Neuronal stem cell (in vitro differentiated cells): Measurements from ENCODE around the gene PLEKHN1.
"Not testable (repeated sequence)": the region's sequence is repeated elsewhere in the genome, so short reads cannot be mapped to it uniquely, and the experiment has no call there.

ENCODE experiments used
- DNase-seq: peaks from one replicate; pipeline ENCODE4 v3.0.0-alpha.2; 2013; ENCODE audit warnings: low spot score
- H2AFZ ChIP-seq: one replicate; pipeline ENCODE4 v1.6.1; 2013; ENCODE audit warnings: mild to moderate bottlenecking, low read length, inconsistent platforms
- H2AK5ac ChIP-seq: 2 replicates; pipeline ENCODE4 v1.6.1; 2013; ENCODE audit warnings: low read depth, mild to moderate bottlenecking, inconsistent platforms, low read length, moderate library complexity, mixed read lengths
- H2BK120ac ChIP-seq: 2 replicates; pipeline ENCODE4 v1.6.1; 2013; ENCODE audit warnings: low read depth, mild to moderate bottlenecking, inconsistent platforms, low read length, moderate library complexity, mixed read lengths
- H2BK12ac ChIP-seq: one replicate; pipeline ENCODE4 v1.6.1; 2013; ENCODE audit warnings: low read length, inconsistent platforms
- H2BK15ac ChIP-seq: 2 replicates; pipeline ENCODE4 v1.6.1; 2013; ENCODE audit warnings: mild to moderate bottlenecking, low read length, inconsistent platforms, mixed read lengths
- H2BK5ac ChIP-seq: one replicate; pipeline ENCODE4 v1.6.1; 2013; ENCODE audit warnings: inconsistent platforms, mild to moderate bottlenecking, low read length, moderate library complexity
- H3K14ac ChIP-seq: one replicate; pipeline ENCODE4 v1.6.1; 2013; ENCODE audit warnings: low read length, inconsistent platforms
- H3K18ac ChIP-seq: 2 replicates; pipeline ENCODE4 v1.6.1; 2013; ENCODE audit warnings: low read length, inconsistent platforms
- H3K23ac ChIP-seq: 2 replicates; pipeline ENCODE4 v1.6.1; 2013; ENCODE audit warnings: low read depth, mild to moderate bottlenecking, mixed read lengths, low read length, inconsistent platforms; ENCODE audit not compliant: poor library complexity
- H3K27ac ChIP-seq: replicated peaks from 3 replicates; pipeline ENCODE4 v1.5.1; 2013; ENCODE audit warnings: low read length, inconsistent platforms
- H3K27me3 ChIP-seq, 3 experiments: 2 replicates each; pipeline ENCODE4 v1.6.1; 2013; ENCODE audit warnings: low read length in 3 of 3, mild to moderate bottlenecking in 2 of 3, inconsistent platforms in 1 of 3, low read depth in 1 of 3, mixed read lengths in 1 of 3, moderate library complexity in 1 of 3; ENCODE audit not compliant: control insufficient read depth in 3 of 3, insufficient read depth in 3 of 3
- H3K36me3 ChIP-seq, 2 donors: replicated peaks in 1 of 2; 2 replicates each; pipeline ENCODE4 v1.6.1; 2013; ENCODE audit warnings: low read length in 2 of 2; ENCODE audit not compliant: control insufficient read depth in 2 of 2, insufficient read depth in 2 of 2
- H3K4ac ChIP-seq: 2 replicates; pipeline ENCODE4 v1.6.1; 2013; ENCODE audit warnings: inconsistent platforms, mild to moderate bottlenecking, low read length, moderate library complexity
- H3K4me1 ChIP-seq, 2 donors: 1 replicate in 1 of 2; 2 replicates in 1 of 2; pipeline ENCODE4 v1.6.1; 2013; ENCODE audit warnings: low read length in 2 of 2, low read depth in 1 of 2; ENCODE audit not compliant: control insufficient read depth in 2 of 2, insufficient read depth in 1 of 2
- H3K4me2 ChIP-seq: one replicate; pipeline ENCODE4 v1.6.1; 2013; ENCODE audit warnings: mild to moderate bottlenecking, low read length, inconsistent platforms; ENCODE audit not compliant: insufficient read depth, poor library complexity, severe bottlenecking
- H3K4me3 ChIP-seq, 2 donors: 2 replicates each; pipeline ENCODE4 v1.5.1; 2013; ENCODE audit warnings: low read length in 2 of 2, mild to moderate bottlenecking in 2 of 2, inconsistent platforms in 1 of 2, moderate library complexity in 1 of 2
- H3K79me1 ChIP-seq: one replicate; pipeline ENCODE4 v1.6.1; 2013; ENCODE audit warnings: low read depth, mild to moderate bottlenecking, inconsistent platforms, low read length, moderate library complexity
- H3K9ac ChIP-seq: one replicate; pipeline ENCODE4 v1.6.1; 2013; ENCODE audit warnings: mild to moderate bottlenecking, low read depth, low read length, inconsistent platforms; ENCODE audit not compliant: poor library complexity
- H3K9me3 ChIP-seq, 2 donors: replicated peaks in 1 of 2; 2 replicates each; pipeline versions ENCODE3 to v1.6.1; 2013; ENCODE audit warnings: low read length in 2 of 2, mild to moderate bottlenecking in 2 of 2, inconsistent platforms in 1 of 2, low read depth in 1 of 2, mixed read lengths in 1 of 2, moderate library complexity in 1 of 2; ENCODE audit not compliant: control insufficient read depth in 2 of 2, insufficient read depth in 1 of 2
- H4K8ac ChIP-seq: one replicate; pipeline ENCODE4 v1.6.1; 2013; ENCODE audit warnings: low read depth, mild to moderate bottlenecking, inconsistent platforms, low read length, moderate library complexity
- H4K91ac ChIP-seq: one replicate; pipeline ENCODE4 v1.6.1; 2013; ENCODE audit warnings: low read length, low read depth, mild to moderate bottlenecking, inconsistent platforms; ENCODE audit not compliant: poor library complexity
- WGBS, 2 donors: extraction: QIAGEN DNeasy Blood & Tissue Kit; methylation state at CpG; one replicate each; pipeline ENCODE4 v1.1.7; 2013; ENCODE audit warnings: missing lambda C conversion rate in 2 of 2, mixed read lengths in 1 of 2; ENCODE audit not compliant: insufficient read length in 2 of 2, insufficient replicate concordance in 1 of 2; ENCODE audit errors: extremely low coverage in 2 of 2; 5-methylcytosine and 5-hydroxymethylcytosine counted together

PLEKHN1 gene

DNA sequence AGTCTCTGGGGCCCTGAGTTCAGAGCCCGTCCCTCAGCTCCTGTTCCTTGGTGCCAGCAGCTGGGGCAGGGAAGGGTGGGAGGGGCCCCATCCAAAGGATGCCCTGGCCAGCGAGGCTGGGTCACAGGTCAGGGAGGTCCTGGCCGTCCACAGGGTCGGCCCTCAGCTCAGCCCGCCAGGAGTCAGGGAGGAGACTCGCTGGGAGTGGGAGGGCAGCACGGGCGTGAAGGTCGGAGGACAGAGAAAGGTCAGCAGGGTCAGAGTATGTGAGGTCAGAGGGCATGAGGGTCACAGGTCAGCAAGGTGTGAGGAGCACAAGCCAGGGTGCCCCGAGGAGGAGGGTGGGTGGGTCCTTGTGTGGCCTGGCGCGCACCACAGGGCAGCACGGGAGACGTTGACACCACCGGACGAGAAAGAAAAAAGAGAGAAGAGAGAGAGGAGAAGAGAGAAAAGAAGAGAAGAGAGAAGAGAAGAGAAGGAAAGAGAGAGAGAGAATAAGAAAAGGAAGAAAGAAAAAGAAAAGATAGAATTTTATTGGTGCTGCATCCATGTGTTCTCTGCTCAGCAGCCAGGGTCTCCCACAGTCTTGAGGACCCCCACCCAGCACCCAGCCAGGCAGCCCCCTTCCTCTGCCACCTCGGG, 8.5 kb downstream of the PLEKHN1 start:
- WGBS, 2 donors, result no CpG with 5 or more reads among the region's 17 CpGs

DNA sequence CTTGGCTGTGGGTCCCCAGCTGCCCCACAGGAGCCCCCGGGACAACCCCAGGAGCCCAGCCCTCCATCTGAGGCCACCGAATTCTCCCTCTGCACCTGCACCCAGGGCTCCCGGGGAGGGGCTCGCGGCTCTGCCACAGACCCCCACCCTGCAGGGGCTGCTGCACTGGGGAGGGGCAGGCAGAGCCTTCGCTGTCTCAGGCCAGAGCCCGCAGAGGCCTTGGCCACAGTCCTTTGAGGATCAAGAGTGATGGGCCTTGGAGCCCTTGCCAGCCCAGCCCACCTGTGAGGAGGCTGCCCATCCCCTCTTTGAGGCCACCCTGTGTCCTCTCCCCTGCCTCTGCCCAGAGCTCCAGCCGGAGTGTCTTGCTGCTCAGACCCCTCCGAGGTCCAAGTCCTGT, 9.1 kb downstream of the PLEKHN1 start:
- no peak overlapping the region for H2AFZ ChIP-seq
- H3K4me3 ChIP-seq, result no peak overlapping the region
- H3K27ac ChIP-seq, result no peak overlapping the region
- H3K4me1 ChIP-seq, result peaks cover 1 to 4% of the 10 kb centered on the region in 2 donors
- H3K4ac ChIP-seq, result no peak overlapping the region
- no peaks in the 10 kb centered on the region for H3K9me3 ChIP-seq
- H3K27me3 ChIP-seq, result peaks cover 2 to 68% (median 28%) of the 10 kb centered on the region in 3 experiments
- H4K8ac ChIP-seq, result no peak overlapping the region
- no peak overlapping the region for H4K91ac ChIP-seq
- WGBS, 2 donors, result no CpG with 5 or more reads among the region's 9 CpGs
- H2BK12ac ChIP-seq, result no peak overlapping the region
- peak overlapping the region; percentile 38 for H3K14ac ChIP-seq
- peak overlapping the region; percentile 41 for H2AK5ac ChIP-seq
- no peak overlapping the region for H3K23ac ChIP-seq
- DNase-seq, result no peak
- H2BK15ac ChIP-seq, result peak overlapping the region; percentile 58
- peak overlapping the region; percentile 64 for H3K18ac ChIP-seq
- no peak overlapping the region for H2BK120ac ChIP-seq
- no peak overlapping the region for H3K4me2 ChIP-seq
- no peaks in the 10 kb centered on the region for H3K36me3 ChIP-seq
- no peaks in the 10 kb centered on the region for H3K79me1 ChIP-seq
- no peak overlapping the region for H2BK5ac ChIP-seq
- H3K9ac ChIP-seq, result peak overlapping the region; percentile 30

More for the DNA sequence above, 8.5 kb downstream of the PLEKHN1 start:
- Histone ChIP-seq H2BK5ac (peak overlapping the region; percentile 60), H3K27ac (no peak overlapping the region), H4K91ac (no peak overlapping the region), H2AK5ac (peak overlapping the region; percentile 68), H3K36me3 (no peaks in the 10 kb centered on the region), H3K9ac (no peak overlapping the region), H3K9me3 (no peaks in the 10 kb centered on the region), H3K4me1 (peaks cover 1 to 4% of the 10 kb centered on the region in 2 donors), H3K27me3 (peaks cover 5 to 69% (median 32%) of the 10 kb centered on the region in 3 experiments), H3K4me2 (no peak overlapping the region), H3K79me1 (no peaks in the 10 kb centered on the region), H2BK15ac (peak overlapping the region; percentile 58), H3K4me3 (peak overlapping the region in 1 of 2 donors; percentile 58), H3K23ac (no peak overlapping the region), H2AFZ (no peak overlapping the region), H3K4ac (no peak overlapping the region), H4K8ac (no peak overlapping the region), H2BK12ac (no peak overlapping the region), H3K18ac (no peak overlapping the region), H2BK120ac (no peak overlapping the region), H3K14ac (peak overlapping the region; percentile 38)
- no peak for DNase-seq

DNA sequence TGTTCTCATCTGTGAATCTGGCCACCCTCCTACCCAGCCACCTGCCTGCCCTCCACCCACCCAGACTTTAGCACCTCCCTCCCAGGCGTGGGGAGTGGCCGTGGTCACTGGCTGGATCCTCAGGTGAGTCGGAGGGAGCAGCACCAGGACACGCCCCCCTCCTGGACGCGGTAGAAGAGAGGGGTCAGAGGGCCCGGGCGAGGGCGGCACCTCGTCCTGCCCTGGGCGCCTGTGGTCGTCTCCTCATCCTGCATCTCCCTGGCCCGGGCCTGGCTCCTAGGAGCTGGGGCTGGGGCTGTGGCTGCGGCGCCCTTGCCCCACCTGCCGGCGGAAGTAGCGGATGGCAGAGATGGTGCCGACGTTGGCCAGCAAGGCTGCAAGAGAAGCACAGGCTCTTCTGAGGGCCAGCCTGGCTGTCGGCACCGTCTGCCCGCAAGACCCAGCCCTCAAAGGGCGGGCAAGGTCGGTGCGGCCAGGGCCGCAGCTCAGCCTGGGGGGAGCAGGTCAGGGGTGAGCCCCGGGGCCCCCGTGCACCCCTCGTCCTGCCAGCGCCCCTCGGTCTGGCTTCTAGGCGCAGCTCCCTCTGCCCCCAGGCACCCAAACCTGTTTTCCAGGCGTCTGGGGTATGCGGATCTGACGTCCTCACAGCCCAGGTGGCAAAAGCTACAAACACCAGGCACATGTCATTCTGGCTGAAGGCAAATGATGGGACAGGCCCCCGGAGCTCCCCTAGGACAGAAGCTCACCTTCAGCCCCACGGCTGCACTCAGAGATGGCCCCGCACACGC, 9.8 kb downstream of the PLEKHN1 start:
- Histone ChIP-seq H4K8ac (no peak overlapping the region), H4K91ac (no peak overlapping the region), H3K14ac (peak overlapping the region; percentile 2), H3K79me1 (no peaks in the 10 kb centered on the region), H3K27me3 (peaks cover 0 to 67% (median 20%) of the 10 kb centered on the region in 3 experiments), H2AFZ (peak overlapping the region; percentile 94), H3K18ac (peak overlapping the region; percentile 90), H3K9me3 (no peaks in the 10 kb centered on the region), H3K27ac (no peak overlapping the region), H2BK120ac (no peak overlapping the region), H3K4me3 (peak overlapping the region in 1 of 2 donors; percentile 62), H3K4ac (peak overlapping the region; percentile 69), H2AK5ac (peak overlapping the region; percentile 41), H2BK12ac (peak overlapping the region; percentile 73), H2BK5ac (peak overlapping the region; percentile 53), H3K9ac (peak overlapping the region; percentile 50), H2BK15ac (peak overlapping the region; percentile 58), H3K4me1 (peaks cover 1 to 4% of the 10 kb centered on the region in 2 donors), H3K23ac (peak overlapping the region; percentile 80), H3K4me2 (peak overlapping the region; percentile 43), H3K36me3 (no peaks in the 10 kb centered on the region)
- DNase-seq, result no peak
- no CpG with 5 or more reads among the region's 40 CpGs for WGBS, 2 donors

DNA sequence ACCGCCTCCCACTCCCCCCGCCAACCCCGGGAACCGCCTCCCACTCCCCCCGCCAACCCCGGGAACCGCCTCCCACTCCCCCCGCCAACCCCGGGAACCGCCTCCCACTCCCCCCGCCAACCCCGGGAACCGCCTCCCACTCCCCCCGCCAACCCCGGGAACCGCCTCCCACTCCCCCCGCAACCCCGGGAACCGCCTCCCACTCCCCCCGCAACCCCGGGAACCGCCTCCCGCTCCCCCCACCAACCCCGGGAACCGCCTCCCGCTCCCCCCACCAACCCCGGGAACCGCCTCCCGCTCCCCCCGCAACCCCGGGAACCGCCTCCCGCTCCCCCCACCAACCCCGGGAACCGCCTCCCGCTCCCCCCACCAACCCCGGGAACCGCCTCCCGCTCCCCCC, 10.5 kb downstream of the PLEKHN1 start:
- H4K8ac ChIP-seq, H3K4ac ChIP-seq, H2BK12ac ChIP-seq, H3K4me1 ChIP-seq, H2AK5ac ChIP-seq, H2AFZ ChIP-seq, DNase-seq, H2BK15ac ChIP-seq, H3K14ac ChIP-seq, H2BK5ac ChIP-seq, H3K18ac ChIP-seq, H3K23ac ChIP-seq, H4K91ac ChIP-seq, H3K4me2 ChIP-seq, H2BK120ac ChIP-seq, H3K4me3 ChIP-seq, H3K36me3 ChIP-seq, H3K9ac ChIP-seq, H3K27ac ChIP-seq, H3K9me3 ChIP-seq, H3K79me1 ChIP-seq: not testable (repeated sequence)
- peaks cover 0 to 67% (median 14%) of the 10 kb centered on the region in 3 experiments for H3K27me3 ChIP-seq
- no CpG with 5 or more reads among the region's 39 CpGs for WGBS, 2 donors
